SK-N-SH treated with all-trans-retinoic acid at 6 μM for 48 hours (cell line): ENCODE data around the gene PLG.

Experiments used
- ATAC-seq: fragments of 200-7000 bp; cut with Tn5 transposase; 3 replicates; pipeline ENCODE4 v1.9.1; 2020; ENCODE audit warnings: mild to moderate bottlenecking, moderate library complexity
- ARNTL ChIP-seq: fragments of 450-650 bp; formaldehyde crosslinking; IDR thresholded peaks from 2 replicates; pipeline ENCODE4 v1.5.0; 2020; ENCODE audit warnings: low read depth, mild to moderate bottlenecking, moderate library complexity, borderline replicate concordance
- CREB5 ChIP-seq: fragments of 250-450 bp; sonication (Bioruptor Pico); IDR thresholded peaks from 2 replicates; pipeline ENCODE4 v1.5.1; 2020; ENCODE audit warnings: low read depth, mild to moderate bottlenecking, moderate library complexity
- ESRRG ChIP-seq: fragments of 250-450 bp; sonication (Bioruptor Pico); IDR thresholded peaks from 2 replicates; pipeline ENCODE4 v1.6.1; 2021; ENCODE audit warnings: mild to moderate bottlenecking
- GLIS3 ChIP-seq: fragments of 250-450 bp; sonication (Bioruptor Pico); IDR thresholded peaks from 2 replicates; pipeline ENCODE4 v1.5.0; 2020; ENCODE audit warnings: mild to moderate bottlenecking, moderate library complexity
- ISL1 ChIP-seq: fragments of 250-450 bp; sonication (Bioruptor Pico); IDR thresholded peaks from 2 replicates; pipeline ENCODE4 v2.1.2; 2022; ENCODE audit warnings: mild to moderate bottlenecking, moderate library complexity
- OSR1 ChIP-seq: fragments of 250-450 bp; sonication (Bioruptor Pico); IDR thresholded peaks from 2 replicates; pipeline ENCODE4 v1.8.0; 2022; ENCODE audit warnings: moderate library complexity, mild to moderate bottlenecking, inconsistent platforms
- PPARA ChIP-seq: fragments of 250-450 bp; sonication (Bioruptor Pico); IDR thresholded peaks from 2 replicates; pipeline ENCODE4 v1.5.0; 2020; ENCODE audit warnings: mild to moderate bottlenecking, borderline replicate concordance
- RARB ChIP-seq: fragments of 250-450 bp; sonication (Bioruptor Pico); IDR thresholded peaks from 2 replicates; pipeline ENCODE4 v1.8.0; 2021; ENCODE audit warnings: mild to moderate bottlenecking, moderate library complexity
- SNAI2 ChIP-seq: fragments of 250-450 bp; sonication (Bioruptor Pico); IDR thresholded peaks from 2 replicates; pipeline ENCODE4 v1.5.0; 2020; ENCODE audit warnings: mild to moderate bottlenecking, moderate library complexity
- TCF4 ChIP-seq: fragments of 250-450 bp; sonication (Bioruptor Pico); IDR thresholded peaks from 2 replicates; pipeline ENCODE4 v1.8.0; 2021; ENCODE audit warnings: mild to moderate bottlenecking, moderate library complexity, borderline replicate concordance
- TOX ChIP-seq: fragments of 250-450 bp; sonication (Bioruptor Pico); IDR thresholded peaks from 2 replicates; pipeline ENCODE4 v1.8.0; 2021; ENCODE audit warnings: mild to moderate bottlenecking, moderate library complexity, borderline replicate concordance
- TSHZ2 ChIP-seq: fragments of 250-450 bp; sonication (Bioruptor Pico); IDR thresholded peaks from 2 replicates; pipeline ENCODE4 v1.5.0; 2020; ENCODE audit warnings: mild to moderate bottlenecking, moderate library complexity
- ZC3H10 ChIP-seq: fragments of 250-450 bp; sonication (Bioruptor Pico); IDR thresholded peaks from 2 replicates; pipeline ENCODE4 v1.5.1; 2021; ENCODE audit warnings: mild to moderate bottlenecking, moderate library complexity
- ZFP30 ChIP-seq: fragments of 450-650 bp; formaldehyde crosslinking; IDR thresholded peaks from 2 replicates; pipeline ENCODE4 v1.5.0; 2022; ENCODE audit warnings: mild to moderate bottlenecking, moderate library complexity
- ZNF565 ChIP-seq: fragments of 450-650 bp; formaldehyde crosslinking; conservative IDR thresholded peaks from 2 replicates; pipeline ENCODE4 v1.5.0; 2020; ENCODE audit warnings: low read depth, mild to moderate bottlenecking, moderate library complexity
- ZNF70 ChIP-seq: fragments of 450-650 bp; formaldehyde crosslinking; IDR thresholded peaks from 2 replicates; pipeline ENCODE4 v1.5.0; 2020; ENCODE audit warnings: mild to moderate bottlenecking, moderate library complexity
- ZNF8 ChIP-seq: fragments of 450-650 bp; formaldehyde crosslinking; IDR thresholded peaks from 2 replicates; pipeline ENCODE4 v1.5.0; 2020; ENCODE audit warnings: mild to moderate bottlenecking, moderate library complexity
- TF ChIP-seq, protein P1 (sequence below): fragments of 250-450 bp; sonication (Bioruptor Pico); IDR thresholded peaks from 2 replicates; pipeline ENCODE4 v1.8.0; 2020; ENCODE audit warnings: mild to moderate bottlenecking, moderate library complexity, borderline replicate concordance
- TF ChIP-seq, protein P2 (sequence below): fragments of 250-450 bp; sonication (Bioruptor Pico); IDR thresholded peaks from 2 replicates; pipeline ENCODE4 v1.5.1; 2021; ENCODE audit warnings: mild to moderate bottlenecking, moderate library complexity

PLG gene

GRCh38 chr6:160791981-160792418, 90.0 kb downstream of the PLG start:
- ATAC-seq: no peak

GRCh38 chr6:160792708-160793107, 90.7 kb downstream of the PLG start:
- ATAC-seq: no peak
- TF ChIP-seq, protein P1, sequence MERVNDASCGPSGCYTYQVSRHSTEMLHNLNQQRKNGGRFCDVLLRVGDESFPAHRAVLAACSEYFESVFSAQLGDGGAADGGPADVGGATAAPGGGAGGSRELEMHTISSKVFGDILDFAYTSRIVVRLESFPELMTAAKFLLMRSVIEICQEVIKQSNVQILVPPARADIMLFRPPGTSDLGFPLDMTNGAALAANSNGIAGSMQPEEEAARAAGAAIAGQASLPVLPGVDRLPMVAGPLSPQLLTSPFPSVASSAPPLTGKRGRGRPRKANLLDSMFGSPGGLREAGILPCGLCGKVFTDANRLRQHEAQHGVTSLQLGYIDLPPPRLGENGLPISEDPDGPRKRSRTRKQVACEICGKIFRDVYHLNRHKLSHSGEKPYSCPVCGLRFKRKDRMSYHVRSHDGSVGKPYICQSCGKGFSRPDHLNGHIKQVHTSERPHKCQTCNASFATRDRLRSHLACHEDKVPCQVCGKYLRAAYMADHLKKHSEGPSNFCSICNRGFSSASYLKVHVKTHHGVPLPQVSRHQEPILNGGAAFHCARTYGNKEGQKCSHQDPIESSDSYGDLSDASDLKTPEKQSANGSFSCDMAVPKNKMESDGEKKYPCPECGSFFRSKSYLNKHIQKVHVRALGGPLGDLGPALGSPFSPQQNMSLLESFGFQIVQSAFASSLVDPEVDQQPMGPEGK (CRISPR knock-in tag): no peak
- TF ChIP-seq ZNF70 (CRISPR knock-in tag): no peak
- no peak for TF ChIP-seq ZNF8
- no peak for TF ChIP-seq PPARA (CRISPR knock-in tag)
- no peak for TF ChIP-seq ZNF565 (CRISPR knock-in tag)
- TF ChIP-seq ESRRG: no peak
- TF ChIP-seq ARNTL (CRISPR knock-in tag): no peak
- no peak for TF ChIP-seq ISL1 (CRISPR knock-in tag)
- TF ChIP-seq CREB5 (CRISPR knock-in tag): no peak
- no peak for TF ChIP-seq ZC3H10
- no peak for TF ChIP-seq TOX (CRISPR knock-in tag)
- no peak for TF ChIP-seq GLIS3 (CRISPR knock-in tag)
- TF ChIP-seq TSHZ2 (CRISPR knock-in tag): no peak
- no peak for TF ChIP-seq TCF4 (CRISPR knock-in tag)
- TF ChIP-seq RARB (CRISPR knock-in tag): no peak

More at GRCh38 chr6:160791981-160792418, 90.0 kb downstream of the PLG start:
- TF ChIP-seq SNAI2 (CRISPR knock-in tag) (no peak), ISL1 (CRISPR knock-in tag) (no peak)

- TF ChIP-seq TCF4 (CRISPR knock-in tag): no peak
- no peak for TF ChIP-seq RARB (CRISPR knock-in tag)
- TF ChIP-seq, protein P2, sequence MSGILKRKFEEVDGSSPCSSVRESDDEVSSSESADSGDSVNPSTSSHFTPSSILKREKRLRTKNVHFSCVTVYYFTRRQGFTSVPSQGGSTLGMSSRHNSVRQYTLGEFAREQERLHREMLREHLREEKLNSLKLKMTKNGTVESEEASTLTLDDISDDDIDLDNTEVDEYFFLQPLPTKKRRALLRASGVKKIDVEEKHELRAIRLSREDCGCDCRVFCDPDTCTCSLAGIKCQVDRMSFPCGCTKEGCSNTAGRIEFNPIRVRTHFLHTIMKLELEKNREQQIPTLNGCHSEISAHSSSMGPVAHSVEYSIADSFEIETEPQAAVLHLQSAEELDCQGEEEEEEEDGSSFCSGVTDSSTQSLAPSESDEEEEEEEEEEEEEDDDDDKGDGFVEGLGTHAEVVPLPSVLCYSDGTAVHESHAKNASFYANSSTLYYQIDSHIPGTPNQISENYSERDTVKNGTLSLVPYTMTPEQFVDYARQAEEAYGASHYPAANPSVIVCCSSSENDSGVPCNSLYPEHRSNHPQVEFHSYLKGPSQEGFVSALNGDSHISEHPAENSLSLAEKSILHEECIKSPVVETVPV (CRISPR knock-in tag): no peak
- TF ChIP-seq ZNF70 (CRISPR knock-in tag): no peak
- TF ChIP-seq OSR1 (CRISPR knock-in tag): no peak
- no peak for TF ChIP-seq ZFP30 (CRISPR knock-in tag)
- no peak for TF ChIP-seq ISL1 (CRISPR knock-in tag)
- no peak for TF ChIP-seq ZNF8
- TF ChIP-seq GLIS3 (CRISPR knock-in tag): no peak
- TF ChIP-seq, protein P1 (CRISPR knock-in tag): no peak
- no peak for TF ChIP-seq TSHZ2 (CRISPR knock-in tag)
- ATAC-seq: no peak
Observed at GRCh38 chr6:160793652-160794051, 91.6 kb downstream of the PLG start.
